Esophagus muscularis mucosa (tissue), 3 donors: ENCODE data around the gene CDH4.

Experiments used
- CTCF ChIP-seq, 3 experiments: fragments of 200-600 bp in 2 of 3; fragments of 450-650 bp in 1 of 3; sonication (generic) in 2 of 3; IDR thresholded peaks; one replicate each; pipeline ENCODE4 v1.5.1; 2017 to 2019; ENCODE audit warnings: antibody characterized with exemption in 3 of 3, mild to moderate bottlenecking in 2 of 3, moderate library complexity in 1 of 3
- POLR2A ChIP-seq: fragments of 450-650 bp; IDR thresholded peaks from one replicate; pipeline ENCODE4 v1.6.1; 2017; ENCODE audit warnings: antibody characterized with exemption, moderate library complexity, mild to moderate bottlenecking, low read depth
- POLR2AphosphoS5 ChIP-seq, 2 donors: sonication (generic); formaldehyde crosslinking; IDR thresholded peaks; one replicate each; pipeline ENCODE4 v1.6.1; 2017; ENCODE audit warnings: antibody characterized with exemption in 2 of 2

- TF ChIP-seq CTCF (IDR thresholded peaks at IDR 0.05) (no peak), POLR2A (no peak), POLR2AphosphoS5 (IDR thresholded peaks at IDR 0.05) (no peak)
Observed at GRCh38 chr20:61220626-61221325, 31.3 kb upstream of the CDH4 start.
